ENCODE data around the gene ARL6IP4. TPM values are rescaled to one million over a fixed set of nuclear protein-coding genes. Genes with fewer than 3 reads are reported as not detected.

The ARL6IP4 gene
- total and polyA plus RNA-seq, 2 of the 4 experiments (the other 2 are of a cell fraction): 161 to 254 TPM

- TF ChIP-seq, protein P1, sequence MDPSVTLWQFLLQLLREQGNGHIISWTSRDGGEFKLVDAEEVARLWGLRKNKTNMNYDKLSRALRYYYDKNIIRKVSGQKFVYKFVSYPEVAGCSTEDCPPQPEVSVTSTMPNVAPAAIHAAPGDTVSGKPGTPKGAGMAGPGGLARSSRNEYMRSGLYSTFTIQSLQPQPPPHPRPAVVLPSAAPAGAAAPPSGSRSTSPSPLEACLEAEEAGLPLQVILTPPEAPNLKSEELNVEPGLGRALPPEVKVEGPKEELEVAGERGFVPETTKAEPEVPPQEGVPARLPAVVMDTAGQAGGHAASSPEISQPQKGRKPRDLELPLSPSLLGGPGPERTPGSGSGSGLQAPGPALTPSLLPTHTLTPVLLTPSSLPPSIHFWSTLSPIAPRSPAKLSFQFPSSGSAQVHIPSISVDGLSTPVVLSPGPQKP (IDR thresholded peaks at IDR 0.05; ENCODE audit: borderline replicate concordance, low read depth, low read length): no peak
- TF ChIP-seq SMC3 (IDR thresholded peaks at IDR 0.05; ENCODE audit: low read depth, low read length) (no peak), FOS (IDR thresholded peaks at IDR 0.05; ENCODE audit: low read depth, low read length) (no peak)
These were observed 14.4 kb upstream of the ARL6IP4 start, which contains the start of gene ABCB9 (continued) for GRCh38 chr12:122965851-122966742.

All from IMR-90 (cell line).